ENCODE data around the gene FCER1G. TPM values are rescaled to one million over a fixed set of nuclear protein-coding genes. Genes with fewer than 3 reads are reported as not detected.
A peak's percentile ranks its signal among the peaks of the same experiment; 100 is the strongest.

Gene FCER1G
- total and polyA plus RNA-seq, 2 of the 4 experiments (the other 2 are of a cell fraction), result 0.44 TPM; not detected in 1

GRCh38 chr1:161207173-161207572 lies 7.9 kb upstream of the FCER1G start:
- Histone ChIP-seq H2BK20ac (ENCODE audit: low read depth, low read length) (no peak overlapping the region), H4K20me1 (ENCODE audit: insufficient read depth, low read length) (peaks cover 12% of the 10 kb centered on the region), H3K56ac (ENCODE audit: extremely low read depth, insufficient read depth, low read length) (no peak overlapping the region; the same call in 1 of the 2 replicates), H3K9ac (ENCODE audit: low read depth, low read length) (peak overlapping the region; percentile 43; the same call in 1 of the 2 replicates), H2BK5ac (ENCODE audit: low read depth, low read length, poor library complexity, severe bottlenecking) (peak overlapping the region; percentile 10), H3K14ac (replicated peaks; ENCODE audit: low read depth, low read length) (no peak overlapping the region), H2BK120ac (ENCODE audit: low read depth, low read length) (peak overlapping the region; percentile 0; the same call in 1 of the 2 replicates), H3K4me3 (ENCODE audit: insufficient read depth, low read depth, low read length) (no peak overlapping the region), H3K4me1 (ENCODE audit: control insufficient read depth, insufficient read depth, low read length) (peaks cover 11% of the 10 kb centered on the region), H3K27me3 (ENCODE audit: control insufficient read depth, insufficient read depth, low read length) (no peaks in the 10 kb centered on the region), H3K36me3 (ENCODE audit: control insufficient read depth, insufficient read depth, low read length) (peaks cover 34% of the 10 kb centered on the region), H3K9me1 (ENCODE audit: insufficient read depth, low read length) (peaks cover 11% of the 10 kb centered on the region), H3K9me3 (ENCODE audit: control insufficient read depth, insufficient read depth, low read length) (no peaks in the 10 kb centered on the region), H3K27ac (ENCODE audit: insufficient read depth, low read length) (peak overlapping the region; percentile 64; the same call in 1 of the 2 replicates), H4K91ac (ENCODE audit: insufficient read depth, low read depth, low read length) (no peak overlapping the region), H2BK15ac (ENCODE audit: low read depth, low read length) (no peak overlapping the region), H3K18ac (ENCODE audit: low read depth, low read length) (no peak overlapping the region), H3K4me2 (ENCODE audit: low read depth, low read length) (peak overlapping the region; percentile 62), H2AFZ (replicated peaks; ENCODE audit: low read length, poor library complexity) (no peak overlapping the region), H4K5ac (ENCODE audit: low read depth, low read length) (no peak overlapping the region), H2AK5ac (ENCODE audit: low read depth, low read length) (peak overlapping the region; percentile 1; the same call in 1 of the 2 replicates), H3K23ac (ENCODE audit: low read depth, low read length) (no peak overlapping the region), H4K8ac (ENCODE audit: low read depth in 2 of 2, low read length in 2 of 2) (no peak overlapping the region; a peak in 1 of 4 replicates), H3K79me1 (ENCODE audit: low read depth in 1 of 2, low read length in 2 of 2) (peaks cover 28 to 54% of the 10 kb centered on the region in 2 experiments), H3K4ac (ENCODE audit: low read depth, low read length) (0 out of 2 replicates have a peak overlapping the region, but pooled peaks have one; percentile 1), H2AK9ac (replicated peaks; ENCODE audit: low read depth, low read length, poor library complexity) (no peak overlapping the region)
- ATAC-seq (ENCODE audit: low read depth) (peak; percentile 63), DNase-seq (peak; percentile 72)
- BruUV-seq (replicated peaks), result no TSS peak
- intact Hi-C loops (cut with micrococcal nuclease) (no loop called here), dilution Hi-C loops (cut with HindIII; ENCODE audit: low sequenced_read_pairs, unreplicated experiment) (no loop called here), in situ Hi-C loops (cut with MboI; ENCODE audit: low sequenced_read_pairs) (no loop called here)
- 70% methylated on average over 2 of the region's 8 CpGs; no CpG with 5 or more reads in 1 of the 2 experiments for WGBS, 2 experiments (ENCODE audit: extremely low coverage in 2 of 2, insufficient read length in 1 of 2)
- TF ChIP-seq MAZ (IDR thresholded peaks at IDR 0.05; ENCODE audit: borderline replicate concordance, low read depth, low read length) (no peak), RAD21 (IDR thresholded peaks at IDR 0.05; ENCODE audit: low read length) (no peak), CEBPB (IDR thresholded peaks at IDR 0.05; ENCODE audit: low read depth, low read length) (no peak), MXI1 (IDR thresholded peaks at IDR 0.05; ENCODE audit: borderline replicate concordance, low read depth, low read length) (no peak), SMC3 (IDR thresholded peaks at IDR 0.05; ENCODE audit: low read depth, low read length) (no peak), RCOR1 (IDR thresholded peaks at IDR 0.05; ENCODE audit: insufficient replicate concordance, low read length) (no peak), CHD1 (IDR thresholded peaks at IDR 0.05; ENCODE audit: low read depth, low read length) (no peak), MAFK (IDR thresholded peaks at IDR 0.05; ENCODE audit: low read depth, low read length) (no peak), BHLHE40 (IDR thresholded peaks at IDR 0.05; ENCODE audit: low read depth, low read length) (no peak), RFX5 (IDR thresholded peaks at IDR 0.05; ENCODE audit: low read depth, low read length) (no peak), POLR2A (IDR thresholded peaks at IDR 0.05; ENCODE audit: low read depth, low read length) (no peak), NFE2L2 (IDR thresholded peaks at IDR 0.05; ENCODE audit: low read depth, low read length) (no peak), ELK1 (IDR thresholded peaks at IDR 0.05; ENCODE audit: borderline replicate concordance, low read depth, low read length) (no peak), FOS (IDR thresholded peaks at IDR 0.05; ENCODE audit: low read depth, low read length) (no peak)
- TF ChIP-seq, protein P1, sequence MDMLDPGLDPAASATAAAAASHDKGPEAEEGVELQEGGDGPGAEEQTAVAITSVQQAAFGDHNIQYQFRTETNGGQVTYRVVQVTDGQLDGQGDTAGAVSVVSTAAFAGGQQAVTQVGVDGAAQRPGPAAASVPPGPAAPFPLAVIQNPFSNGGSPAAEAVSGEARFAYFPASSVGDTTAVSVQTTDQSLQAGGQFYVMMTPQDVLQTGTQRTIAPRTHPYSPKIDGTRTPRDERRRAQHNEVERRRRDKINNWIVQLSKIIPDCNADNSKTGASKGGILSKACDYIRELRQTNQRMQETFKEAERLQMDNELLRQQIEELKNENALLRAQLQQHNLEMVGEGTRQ (IDR thresholded peaks at IDR 0.05; ENCODE audit: low read depth, low read length), result no peak
- TF ChIP-seq, protein P2, sequence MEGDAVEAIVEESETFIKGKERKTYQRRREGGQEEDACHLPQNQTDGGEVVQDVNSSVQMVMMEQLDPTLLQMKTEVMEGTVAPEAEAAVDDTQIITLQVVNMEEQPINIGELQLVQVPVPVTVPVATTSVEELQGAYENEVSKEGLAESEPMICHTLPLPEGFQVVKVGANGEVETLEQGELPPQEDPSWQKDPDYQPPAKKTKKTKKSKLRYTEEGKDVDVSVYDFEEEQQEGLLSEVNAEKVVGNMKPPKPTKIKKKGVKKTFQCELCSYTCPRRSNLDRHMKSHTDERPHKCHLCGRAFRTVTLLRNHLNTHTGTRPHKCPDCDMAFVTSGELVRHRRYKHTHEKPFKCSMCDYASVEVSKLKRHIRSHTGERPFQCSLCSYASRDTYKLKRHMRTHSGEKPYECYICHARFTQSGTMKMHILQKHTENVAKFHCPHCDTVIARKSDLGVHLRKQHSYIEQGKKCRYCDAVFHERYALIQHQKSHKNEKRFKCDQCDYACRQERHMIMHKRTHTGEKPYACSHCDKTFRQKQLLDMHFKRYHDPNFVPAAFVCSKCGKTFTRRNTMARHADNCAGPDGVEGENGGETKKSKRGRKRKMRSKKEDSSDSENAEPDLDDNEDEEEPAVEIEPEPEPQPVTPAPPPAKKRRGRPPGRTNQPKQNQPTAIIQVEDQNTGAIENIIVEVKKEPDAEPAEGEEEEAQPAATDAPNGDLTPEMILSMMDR (conservative IDR thresholded peaks at IDR 0.05; ENCODE audit: low read depth, low read length), result no peak
- POLR2A ChIA-PET (ENCODE audit: unreplicated experiment), result no interaction called here
- CTCF ChIA-PET, result interaction anchor here (1.1 kb wide), 1 partner anchor 175 kb away, joined by 3 read pairs; no protein-coding TSS in a partner anchor

Data from IMR-90 (cell line).